ENCODE data around the gene THAP11.

DNA sequence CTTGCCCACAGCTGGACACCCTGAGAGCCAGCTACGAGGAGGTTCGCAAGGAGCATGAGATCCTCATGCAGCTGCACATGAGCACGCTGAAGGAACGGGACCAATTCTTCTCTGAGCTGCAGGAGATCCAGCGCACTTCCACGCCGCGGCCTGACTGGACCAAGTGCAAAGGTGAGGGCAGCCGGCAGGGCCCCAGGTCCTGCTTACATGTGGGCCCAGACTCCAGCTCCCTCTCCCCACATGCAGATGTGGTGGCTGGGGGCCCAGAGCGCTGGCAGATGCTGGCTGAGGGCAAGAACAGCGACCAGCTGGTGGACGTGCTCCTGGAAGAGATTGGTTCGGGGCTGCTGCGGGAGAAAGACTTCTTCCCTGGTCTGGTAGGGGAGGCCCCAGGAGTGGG lies 16.2 kb upstream of the THAP11 start:
- TF ChIP-seq CTCF (IDR thresholded peaks at IDR 0.05; ENCODE audit: insufficient read depth, low read length), result no peak
- TF ChIP-seq, protein P1, sequence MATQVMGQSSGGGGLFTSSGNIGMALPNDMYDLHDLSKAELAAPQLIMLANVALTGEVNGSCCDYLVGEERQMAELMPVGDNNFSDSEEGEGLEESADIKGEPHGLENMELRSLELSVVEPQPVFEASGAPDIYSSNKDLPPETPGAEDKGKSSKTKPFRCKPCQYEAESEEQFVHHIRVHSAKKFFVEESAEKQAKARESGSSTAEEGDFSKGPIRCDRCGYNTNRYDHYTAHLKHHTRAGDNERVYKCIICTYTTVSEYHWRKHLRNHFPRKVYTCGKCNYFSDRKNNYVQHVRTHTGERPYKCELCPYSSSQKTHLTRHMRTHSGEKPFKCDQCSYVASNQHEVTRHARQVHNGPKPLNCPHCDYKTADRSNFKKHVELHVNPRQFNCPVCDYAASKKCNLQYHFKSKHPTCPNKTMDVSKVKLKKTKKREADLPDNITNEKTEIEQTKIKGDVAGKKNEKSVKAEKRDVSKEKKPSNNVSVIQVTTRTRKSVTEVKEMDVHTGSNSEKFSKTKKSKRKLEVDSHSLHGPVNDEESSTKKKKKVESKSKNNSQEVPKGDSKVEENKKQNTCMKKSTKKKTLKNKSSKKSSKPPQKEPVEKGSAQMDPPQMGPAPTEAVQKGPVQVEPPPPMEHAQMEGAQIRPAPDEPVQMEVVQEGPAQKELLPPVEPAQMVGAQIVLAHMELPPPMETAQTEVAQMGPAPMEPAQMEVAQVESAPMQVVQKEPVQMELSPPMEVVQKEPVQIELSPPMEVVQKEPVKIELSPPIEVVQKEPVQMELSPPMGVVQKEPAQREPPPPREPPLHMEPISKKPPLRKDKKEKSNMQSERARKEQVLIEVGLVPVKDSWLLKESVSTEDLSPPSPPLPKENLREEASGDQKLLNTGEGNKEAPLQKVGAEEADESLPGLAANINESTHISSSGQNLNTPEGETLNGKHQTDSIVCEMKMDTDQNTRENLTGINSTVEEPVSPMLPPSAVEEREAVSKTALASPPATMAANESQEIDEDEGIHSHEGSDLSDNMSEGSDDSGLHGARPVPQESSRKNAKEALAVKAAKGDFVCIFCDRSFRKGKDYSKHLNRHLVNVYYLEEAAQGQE (IDR thresholded peaks at IDR 0.05; ENCODE audit: insufficient replicate concordance, low read depth), result no peak
- TF ChIP-seq POLR2AphosphoS5 (IDR thresholded peaks at IDR 0.05; ENCODE audit: low read depth), result no peak

Data from HL-60 (cell line).